GM21390 (cell line): ENCODE results near the gene SLC35F6.
"Not testable (repeated sequence)": the region's sequence is repeated elsewhere in the genome, so short reads cannot be mapped to it uniquely, and the experiment has no call there.

Experiments used
- ATAC-seq: cut with Tn5 transposase; IDR thresholded peaks from one replicate; pipeline ENCODE4 v1.9.1; 2021; ENCODE audit not compliant: unreplicated experiment

Gene SLC35F6

GRCh38 chr2:26730549-26731344, 33.3 kb upstream of the SLC35F6 start:
- ATAC-seq, result no peak

GRCh38 chr2:26731714-26732113, 32.4 kb upstream of the SLC35F6 start:
- no peak for ATAC-seq

- no peak for ATAC-seq
Observed at GRCh38 chr2:26732446-26732845, 31.6 kb upstream of the SLC35F6 start.

- ATAC-seq, result no peak
Observed at GRCh38 chr2:26733413-26733812, 30.7 kb upstream of the SLC35F6 start.

GRCh38 chr2:26735097-26735496, 29.0 kb upstream of the SLC35F6 start:
- no peak for ATAC-seq

- no peak for ATAC-seq
Observed at GRCh38 chr2:26735883-26736588, 28.0 kb upstream of the SLC35F6 start.

GRCh38 chr2:26737221-26737620, 26.9 kb upstream of the SLC35F6 start:
- no peak for ATAC-seq

- ATAC-seq, result no peak
Observed at GRCh38 chr2:26738481-26738880, 25.6 kb upstream of the SLC35F6 start.

- no peak for ATAC-seq
Observed at GRCh38 chr2:26739514-26739913, 24.6 kb upstream of the SLC35F6 start.

GRCh38 chr2:26740346-26740745, 23.7 kb upstream of the SLC35F6 start:
- no peak for ATAC-seq

- no peak for ATAC-seq
Observed at GRCh38 chr2:26740890-26741302, 23.2 kb upstream of the SLC35F6 start.

- ATAC-seq, result no peak
Observed at GRCh38 chr2:26742048-26742770, 21.9 kb upstream of the SLC35F6 start.

GRCh38 chr2:26743852-26744251, 20.2 kb upstream of the SLC35F6 start:
- ATAC-seq, result no peak

- ATAC-seq, result no peak
Observed at GRCh38 chr2:26744953-26745352, 19.1 kb upstream of the SLC35F6 start.

GRCh38 chr2:26745609-26746327, 18.3 kb upstream of the SLC35F6 start:
- ATAC-seq, result no peak

GRCh38 chr2:26746934-26747333, 17.1 kb upstream of the SLC35F6 start:
- ATAC-seq, result no peak

GRCh38 chr2:26749787-26750420, 14.2 kb upstream of the SLC35F6 start:
- not testable (repeated sequence) for ATAC-seq

GRCh38 chr2:26750467-26750866, 13.6 kb upstream of the SLC35F6 start:
- not testable (repeated sequence) for ATAC-seq

GRCh38 chr2:26752656-26753055, 11.4 kb upstream of the SLC35F6 start:
- no peak for ATAC-seq

GRCh38 chr2:26754539-26754938, 9.5 kb upstream of the SLC35F6 start:
- no peak for ATAC-seq
